HCT116 (cell line): ENCODE measurements around the gene YAP1. TPM values are rescaled to one million over a fixed set of nuclear protein-coding genes. Genes with fewer than 3 reads are reported as not detected.

ENCODE experiments used
- ATAC-seq: fragments of 200-7000 bp; cut with Tn5 transposase; 2 replicates; pipeline ENCODE4 v1.9.1; 2020; ENCODE audit warnings: mild to moderate bottlenecking, moderate library complexity
- BruUV-seq: library from RNA; stranded (reverse); fragments of 400-500 nt; replicated peaks from 2 replicates; lab custom pipeline; 2021; lab: Mats Ljungman, UMichigan
- CTCF ChIA-PET: fragments of 300-600 bp; sonication (Branson Sonifier 250); formaldehyde crosslinking; loops from one replicate; lab custom pipeline; 2021; ENCODE audit warnings: antibody characterized with exemption; lab: Charles Lee
- POLR2A ChIA-PET: fragments of 300-600, 350-600 bp; sonication (Branson Sonifier 250); formaldehyde crosslinking; loops from one replicate; lab custom pipeline; 2021; ENCODE audit warnings: antibody characterized with exemption; lab: Charles Lee
- RAD21 ChIA-PET, 2 experiments: fragments of 300-600 bp; sonication (Branson Sonifier 250); formaldehyde crosslinking; loops; one replicate each; lab custom pipeline; 2023; ENCODE audit warnings: low total read pairs in 2 of 2; ENCODE audit not compliant: uncharacterized antibody in 2 of 2, unreplicated experiment in 2 of 2, low non-redundant PET in 1 of 2; lab: Charles Lee
- DNase-seq: peaks from one replicate; pipeline ENCODE4 v3.0.0-alpha.2; 2010; ENCODE audit warnings: low read depth, low spot score
- H2AFZ ChIP-seq: fragments of 200-600 bp; shearing (Covaris generic), sonication (generic); 2 replicates; pipeline ENCODE4 v1.6.1; 2017; ENCODE audit warnings: low read depth, mixed run types, mixed read lengths, antibody characterized with exemption, low read length; ENCODE audit not compliant: poor library complexity, severe bottlenecking
- H3K27ac ChIP-seq: 2 replicates; pipeline ENCODE4 v1.5.1; 2012; ENCODE audit warnings: low read depth, low read length
- H3K27me3 ChIP-seq: fragments of 200-600 bp; sonication (generic); 2 replicates; pipeline ENCODE4 v1.6.1; 2016; ENCODE audit warnings: mixed run types, low read length, mixed read lengths; ENCODE audit not compliant: insufficient read depth
- H3K36me3 ChIP-seq, 2 experiments: fragments of 200-500 bp in 1 of 2; fragments of 200-600 bp in 1 of 2; sonication (Bioruptor generic) in 1 of 2; sonication (generic) in 1 of 2; 2 replicates each; pipeline versions ENCODE4 v1.5.1 to v1.6.1; 2014 to 2016; ENCODE audit warnings: low read length in 2 of 2, inconsistent platforms in 1 of 2, mixed read lengths in 1 of 2, mixed run types in 1 of 2; ENCODE audit not compliant: insufficient read depth in 2 of 2, control insufficient read depth in 1 of 2
- H3K4me1 ChIP-seq, 2 experiments: fragments of 200-600 bp in 1 of 2; sonication (generic) in 1 of 2; 2 replicates each; pipeline versions ENCODE4 v1.5.1 to v1.6.1; 2012 to 2017; ENCODE audit warnings: low read length in 2 of 2, inconsistent platforms in 1 of 2, mild to moderate bottlenecking in 1 of 2, mixed read lengths in 1 of 2, mixed run types in 1 of 2, moderate library complexity in 1 of 2; ENCODE audit not compliant: insufficient read depth in 2 of 2, control insufficient read depth in 1 of 2
- H3K4me2 ChIP-seq: fragments of 200-600 bp; sonication (generic); 2 replicates; pipeline ENCODE4 v1.6.1; 2017; ENCODE audit warnings: mixed run types, low read length, mixed read lengths
- H3K4me3 ChIP-seq, 2 experiments: fragments of 200-600 bp in 1 of 2; sonication (generic) in 1 of 2; replicated peaks in 1 of 2; 2 replicates each; pipeline ENCODE4 v1.5.1; 2011 to 2016; ENCODE audit warnings: low read length in 2 of 2, control low read depth in 1 of 2, low read depth in 1 of 2, mild to moderate bottlenecking in 1 of 2, mixed read lengths in 1 of 2, mixed run types in 1 of 2
- H3K79me2 ChIP-seq: fragments of 200-600 bp; sonication (generic); 2 replicates; pipeline ENCODE4 v1.6.1; 2017; ENCODE audit warnings: mild to moderate bottlenecking, mixed run types, low read length, moderate library complexity, mixed read lengths; ENCODE audit not compliant: insufficient read depth
- H3K9ac ChIP-seq: fragments of 200-600 bp; sonication (generic); 2 replicates; pipeline ENCODE4 v1.6.1; 2016; ENCODE audit warnings: low read length, mixed read lengths
- H3K9me2 ChIP-seq: fragments of 200-600 bp; sonication (generic), shearing (Covaris generic); 2 replicates; pipeline ENCODE4 v1.6.1; 2017; ENCODE audit warnings: mixed run types, mild to moderate bottlenecking, moderate library complexity; ENCODE audit not compliant: insufficient read depth
- H3K9me3 ChIP-seq, 2 experiments: fragments of 200-500 bp in 1 of 2; fragments of 200-600 bp in 1 of 2; sonication (Bioruptor generic) in 1 of 2; sonication (generic) in 1 of 2; 2 replicates each; pipeline ENCODE4 v1.6.1; 2014 to 2017; ENCODE audit warnings: low read length in 2 of 2, mixed read lengths in 2 of 2, inconsistent platforms in 1 of 2, low read depth in 1 of 2, mild to moderate bottlenecking in 1 of 2, mixed run types in 1 of 2, moderate library complexity in 1 of 2; ENCODE audit not compliant: control insufficient read depth in 1 of 2, insufficient read depth in 1 of 2
- H4K20me1 ChIP-seq: fragments of 200-600 bp; sonication (generic), shearing (Covaris generic); 2 replicates; pipeline ENCODE4 v1.6.1; 2017; ENCODE audit warnings: mixed run types, mild to moderate bottlenecking, moderate library complexity; ENCODE audit not compliant: insufficient read depth
- JUND ChIP-seq: IDR thresholded peaks from 2 replicates; pipeline ENCODE4 v1.6.1; 2012
- POLR2A ChIP-seq: IDR thresholded peaks from 2 replicates; pipeline ENCODE4 v1.7.0; 2011; ENCODE audit warnings: borderline replicate concordance; ENCODE audit not compliant: insufficient read depth, insufficient read length; ENCODE audit errors: extremely low read depth
- RAD21 ChIP-seq: IDR thresholded peaks from 2 replicates; pipeline ENCODE4 v1.6.1; 2012; ENCODE audit warnings: low read depth, mild to moderate bottlenecking
- SIN3A ChIP-seq: IDR thresholded peaks from 2 replicates; pipeline ENCODE4 v1.6.1; 2012; ENCODE audit warnings: low read depth
- ZFX ChIP-seq: fragments of 450-650 bp; IDR thresholded peaks from 2 replicates; pipeline ENCODE4 v1.6.1; 2017
- intact Hi-C: fragments of 100-400 bp; cut with micrococcal nuclease; formaldehyde crosslinking; loops from 2 replicates; pipeline ENCODE4 v1.10.0; 2022
- total RNA-seq: library from RNA; stranded (reverse); gene quantifications from one replicate; pipeline ENCODE4 v1.2.1, GENCODE V29; 2021; ENCODE audit not compliant: unreplicated experiment
- TF ChIP-seq, protein P1 (sequence below): IDR thresholded peaks from 2 replicates; pipeline ENCODE4 v1.6.1; 2012
- TF ChIP-seq, protein P2 (sequence below): IDR thresholded peaks from 2 replicates; pipeline ENCODE4 v1.6.1; 2011; ENCODE audit warnings: mild to moderate bottlenecking, low read length, moderate library complexity; ENCODE audit not compliant: insufficient replicate concordance; ENCODE audit errors: extremely low read depth

YAP1 gene
- total RNA-seq, 1 experiment from 2014 or later: 88.6 TPM

DNA sequence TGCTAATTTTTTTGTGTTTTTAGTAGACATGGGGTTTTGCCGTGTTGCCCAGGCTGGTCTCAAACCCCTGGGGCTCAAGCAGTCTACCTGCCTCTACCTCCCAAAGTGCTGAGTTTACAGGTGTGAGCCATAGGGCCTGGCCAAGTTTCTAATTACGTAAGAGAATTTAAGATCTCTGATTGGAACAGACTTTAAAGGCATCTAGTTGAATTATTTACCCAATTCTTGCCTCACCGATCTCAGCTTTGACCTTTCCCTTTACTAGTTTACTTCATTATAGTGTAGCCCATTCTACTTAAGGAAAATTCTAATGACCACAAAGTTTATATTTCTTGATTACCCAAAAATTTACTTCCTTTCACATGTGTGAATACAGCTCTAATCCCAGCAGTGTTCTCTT, 81.6 kb downstream of the YAP1 start:
- H3K27me3 ChIP-seq: no peaks in the 10 kb centered on the region
- ATAC-seq (no peak), DNase-seq (no peak)
- no peaks in the 10 kb centered on the region for H4K20me1 ChIP-seq
- H3K4me1 ChIP-seq: peaks cover 0 to 14% of the 10 kb centered on the region in 2 experiments; a peak in 1 of 4 replicates
- RAD21 ChIA-PET: no interaction called here
- H3K4me2 ChIP-seq: no peak overlapping the region
- POLR2A ChIA-PET: no interaction called here
- no TSS peak for BruUV-seq
- no peaks in the 10 kb centered on the region; a peak in 1 of 4 replicates for H3K9me3 ChIP-seq
- H3K36me3 ChIP-seq: no peaks in the 10 kb centered on the region
- TF ChIP-seq POLR2A (no peak), ZFX (no peak), JUND (no peak)
- H3K27ac ChIP-seq: peak overlapping the region; percentile 16; the same call in 1 of the 2 replicates
- H2AFZ ChIP-seq: no peak overlapping the region
- intact Hi-C loops: no loop called here
- no peaks in the 10 kb centered on the region for H3K9me2 ChIP-seq
- H3K9ac ChIP-seq: no peak overlapping the region
- CTCF ChIA-PET: no interaction called here
- H3K79me2 ChIP-seq: peaks cover 21% of the 10 kb centered on the region; the same call in 1 of the 2 replicates
- no peak overlapping the region for H3K4me3 ChIP-seq

DNA sequence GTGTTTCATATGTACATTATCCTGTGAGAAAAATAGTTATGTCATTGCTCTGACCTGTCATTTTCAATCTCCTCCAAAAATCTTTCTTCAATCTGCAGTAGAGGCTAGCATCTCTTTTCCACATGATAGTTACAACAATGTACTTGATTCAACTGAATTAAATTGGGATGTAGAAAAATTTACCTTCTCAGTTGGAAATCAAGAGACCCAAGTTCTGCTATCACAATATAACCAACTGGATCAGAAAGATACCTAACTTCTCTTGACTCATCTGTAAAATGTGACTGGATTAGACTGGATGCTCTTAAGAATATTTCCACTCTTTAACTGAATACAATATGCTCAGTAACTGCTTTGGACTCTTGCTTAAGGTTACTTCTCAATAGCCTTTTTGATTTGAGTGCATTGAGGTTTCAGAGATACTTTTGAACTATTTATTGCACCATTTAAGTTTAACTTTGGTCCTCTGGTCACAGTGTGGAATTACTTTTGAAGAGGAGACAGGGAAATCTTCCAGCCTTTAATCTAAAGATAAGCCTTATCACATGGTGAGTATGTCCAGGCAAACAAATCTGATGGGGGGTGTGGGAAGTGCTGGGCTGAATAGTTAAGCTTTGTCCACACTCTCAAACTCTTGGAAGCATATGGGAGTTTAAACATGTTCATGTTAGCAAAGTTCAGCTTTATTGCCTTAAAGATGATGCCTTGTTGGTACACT, 82.3 kb downstream of the YAP1 start:
- H3K27me3 ChIP-seq: no peaks in the 10 kb centered on the region
- no peak overlapping the region for H3K4me2 ChIP-seq
- BruUV-seq: no TSS peak
- no peaks in the 10 kb centered on the region for H4K20me1 ChIP-seq
- peaks cover 0 to 21% of the 10 kb centered on the region in 2 experiments; a peak in 1 of 4 replicates for H3K4me1 ChIP-seq
- no peak overlapping the region for H3K4me3 ChIP-seq
- ChIA-PET CTCF (no interaction called here), POLR2A (no interaction called here), RAD21 (interaction anchor here in 1 of 2 experiments (0.6 kb wide), 1 partner anchor 20 kb away, joined by 5 read pairs; no protein-coding TSS in a partner anchor)
- H3K9me3 ChIP-seq: no peaks in the 10 kb centered on the region; a peak in 1 of 4 replicates
- TF ChIP-seq SIN3A (no peak), RAD21 (no peak), POLR2A (no peak)
- TF ChIP-seq, protein P1, sequence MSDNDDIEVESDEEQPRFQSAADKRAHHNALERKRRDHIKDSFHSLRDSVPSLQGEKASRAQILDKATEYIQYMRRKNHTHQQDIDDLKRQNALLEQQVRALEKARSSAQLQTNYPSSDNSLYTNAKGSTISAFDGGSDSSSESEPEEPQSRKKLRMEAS: no peak
- TF ChIP-seq, protein P2, sequence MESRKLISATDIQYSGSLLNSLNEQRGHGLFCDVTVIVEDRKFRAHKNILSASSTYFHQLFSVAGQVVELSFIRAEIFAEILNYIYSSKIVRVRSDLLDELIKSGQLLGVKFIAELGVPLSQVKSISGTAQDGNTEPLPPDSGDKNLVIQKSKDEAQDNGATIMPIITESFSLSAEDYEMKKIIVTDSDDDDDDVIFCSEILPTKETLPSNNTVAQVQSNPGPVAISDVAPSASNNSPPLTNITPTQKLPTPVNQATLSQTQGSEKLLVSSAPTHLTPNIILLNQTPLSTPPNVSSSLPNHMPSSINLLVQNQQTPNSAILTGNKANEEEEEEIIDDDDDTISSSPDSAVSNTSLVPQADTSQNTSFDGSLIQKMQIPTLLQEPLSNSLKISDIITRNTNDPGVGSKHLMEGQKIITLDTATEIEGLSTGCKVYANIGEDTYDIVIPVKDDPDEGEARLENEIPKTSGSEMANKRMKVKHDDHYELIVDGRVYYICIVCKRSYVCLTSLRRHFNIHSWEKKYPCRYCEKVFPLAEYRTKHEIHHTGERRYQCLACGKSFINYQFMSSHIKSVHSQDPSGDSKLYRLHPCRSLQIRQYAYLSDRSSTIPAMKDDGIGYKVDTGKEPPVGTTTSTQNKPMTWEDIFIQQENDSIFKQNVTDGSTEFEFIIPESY: no peak
- no peak overlapping the region for H3K9ac ChIP-seq
- ATAC-seq (no peak), DNase-seq (no peak)
- H3K79me2 ChIP-seq: peaks cover 24% of the 10 kb centered on the region; the same call in 1 of the 2 replicates
- intact Hi-C loops: no loop called here
- peak overlapping the region; percentile 16; the same call in 1 of the 2 replicates for H3K27ac ChIP-seq
- H2AFZ ChIP-seq: no peak overlapping the region
- H3K36me3 ChIP-seq: no peaks in the 10 kb centered on the region
- no peaks in the 10 kb centered on the region for H3K9me2 ChIP-seq
